HG03064 (cell line): ENCODE data around the gene ATP9B.
"Not testable (repeated sequence)": the region's sequence is repeated elsewhere in the genome, so short reads cannot be mapped to it uniquely, and the experiment has no call there.

Experiments
- ATAC-seq: cut with Tn5 transposase; IDR thresholded peaks from one replicate; pipeline ENCODE4 v1.9.1; 2021; ENCODE audit warnings: low read depth; ENCODE audit not compliant: unreplicated experiment

The ATP9B gene

GRCh38 chr18:79320216-79320850 is 251.1 kb downstream of the ATP9B start:
- no peak for ATAC-seq

GRCh38 chr18:79321625-79322405 is 252.6 kb downstream of the ATP9B start:
- no peak for ATAC-seq

- ATAC-seq = no peak
These were observed 253.2 kb downstream of the ATP9B start for GRCh38 chr18:79322441-79322840.

GRCh38 chr18:79323471-79323870 is 254.3 kb downstream of the ATP9B start:
- no peak for ATAC-seq

- ATAC-seq = no peak
These were observed 257.4 kb downstream of the ATP9B start for GRCh38 chr18:79326413-79327198.

- ATAC-seq = no peak
These were observed 258.1 kb downstream of the ATP9B start for GRCh38 chr18:79327199-79327721.

GRCh38 chr18:79327915-79328314 is 258.7 kb downstream of the ATP9B start:
- not testable (repeated sequence) for ATAC-seq

GRCh38 chr18:79328887-79329286 is 259.7 kb downstream of the ATP9B start:
- ATAC-seq = no peak

GRCh38 chr18:79329786-79330185 is 260.6 kb downstream of the ATP9B start:
- no peak for ATAC-seq

GRCh38 chr18:79332646-79333045 is 263.5 kb downstream of the ATP9B start:
- ATAC-seq = no peak

GRCh38 chr18:79333046-79333445 is 263.9 kb downstream of the ATP9B start:
- ATAC-seq = no peak

GRCh38 chr18:79334496-79335233 is 265.5 kb downstream of the ATP9B start:
- no peak for ATAC-seq

GRCh38 chr18:79335833-79336360 is 266.7 kb downstream of the ATP9B start:
- no peak for ATAC-seq

- ATAC-seq = no peak
These were observed 267.5 kb downstream of the ATP9B start for GRCh38 chr18:79336556-79337142.

GRCh38 chr18:79337184-79337583 is 268.0 kb downstream of the ATP9B start:
- ATAC-seq = no peak

GRCh38 chr18:79337620-79338019 is 268.4 kb downstream of the ATP9B start:
- no peak for ATAC-seq

GRCh38 chr18:79339094-79339908 is 270.1 kb downstream of the ATP9B start:
- no peak for ATAC-seq

- no peak for ATAC-seq
These were observed 274.5 kb downstream of the ATP9B start for GRCh38 chr18:79343567-79344207.

GRCh38 chr18:79344208-79344581 is 275.0 kb downstream of the ATP9B start:
- no peak for ATAC-seq
